SW480 (cell line): ENCODE data around the gene SIN3B.

Experiments used
- DNase-seq: peaks from one replicate; pipeline ENCODE4 v3.0.0-alpha.2; 2016; ENCODE audit warnings: low spot score

The SIN3B gene

DNA sequence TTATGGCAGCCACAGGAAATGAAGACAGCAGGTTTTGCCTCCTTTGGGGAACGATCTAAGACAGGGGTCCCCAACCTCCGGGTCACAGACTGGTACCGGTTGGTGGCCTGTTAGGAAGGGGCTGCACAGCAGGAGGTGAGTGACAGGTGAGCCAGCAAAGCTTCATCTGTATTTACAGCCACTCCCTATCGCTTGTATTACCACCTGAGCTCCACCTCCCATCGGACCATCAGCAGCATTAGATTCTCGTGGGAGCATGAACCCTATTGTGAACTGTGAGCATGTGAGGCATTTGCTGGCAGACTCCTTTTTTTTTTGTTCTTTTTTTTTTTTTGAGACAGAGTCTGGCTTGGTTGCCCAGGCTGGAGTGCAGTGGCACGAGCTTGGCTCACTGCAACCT lies 81.8 kb downstream of the SIN3B start:
- no peak for DNase-seq

DNA sequence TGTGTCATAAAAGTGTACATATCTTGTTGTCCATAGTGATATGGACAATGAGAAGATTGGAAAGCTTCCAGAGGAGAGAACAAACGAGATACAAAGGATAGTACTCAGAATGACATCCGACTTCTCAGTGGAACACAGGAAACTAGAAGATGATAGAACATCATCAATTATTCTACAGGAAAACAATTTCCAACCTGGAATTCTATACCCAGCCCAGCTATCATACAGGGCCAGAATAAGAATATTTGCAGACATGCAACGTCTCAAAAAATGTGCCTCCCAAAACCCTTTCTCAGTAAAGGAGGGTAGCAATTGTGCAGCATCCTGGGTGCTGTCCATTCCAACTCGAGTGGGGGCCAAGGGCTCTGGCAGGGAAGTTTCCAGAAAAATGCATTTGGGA lies 83.6 kb downstream of the SIN3B start:
- no peak for DNase-seq

DNA sequence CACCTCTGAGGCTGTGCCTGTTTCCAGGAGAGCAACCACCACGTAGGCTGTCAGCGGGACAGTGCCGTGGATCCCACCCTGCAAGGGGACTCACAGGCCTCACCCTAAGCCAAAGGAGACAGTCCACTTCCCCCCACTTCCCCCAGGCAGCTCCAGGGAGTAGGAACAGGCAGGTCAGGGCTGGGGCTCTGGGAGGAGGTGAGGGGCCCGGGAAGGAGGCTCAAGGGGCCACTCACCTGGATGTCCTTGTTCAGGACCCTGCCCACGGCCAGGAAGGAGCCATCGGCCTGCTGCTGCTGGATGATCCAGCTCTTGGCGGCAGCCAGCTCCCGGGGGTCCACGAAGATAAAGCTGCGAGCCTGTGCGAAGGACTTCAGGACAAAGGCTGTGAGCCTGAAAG lies 85.2 kb downstream of the SIN3B start:
- no peak for DNase-seq

DNA sequence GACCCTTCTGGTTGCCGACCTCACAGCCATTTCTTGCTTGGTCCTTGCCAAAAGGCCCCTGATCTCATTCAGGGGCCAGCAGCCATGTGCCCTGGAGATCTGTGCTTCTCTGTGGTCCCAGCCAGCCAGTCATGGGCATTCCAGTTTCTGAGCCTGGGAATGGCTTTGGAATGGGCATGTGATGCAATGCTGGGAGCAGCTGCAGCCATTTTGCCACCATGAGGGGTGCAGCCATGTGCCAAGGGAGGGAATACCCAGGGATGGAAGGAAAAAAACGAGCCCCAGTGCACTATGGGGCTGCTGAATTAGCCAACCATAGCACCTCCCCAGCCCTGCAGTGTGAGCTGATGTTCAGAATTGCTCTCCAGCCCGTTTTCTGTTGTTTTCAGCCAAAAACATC lies 85.9 kb downstream of the SIN3B start:
- no peak for DNase-seq

DNA sequence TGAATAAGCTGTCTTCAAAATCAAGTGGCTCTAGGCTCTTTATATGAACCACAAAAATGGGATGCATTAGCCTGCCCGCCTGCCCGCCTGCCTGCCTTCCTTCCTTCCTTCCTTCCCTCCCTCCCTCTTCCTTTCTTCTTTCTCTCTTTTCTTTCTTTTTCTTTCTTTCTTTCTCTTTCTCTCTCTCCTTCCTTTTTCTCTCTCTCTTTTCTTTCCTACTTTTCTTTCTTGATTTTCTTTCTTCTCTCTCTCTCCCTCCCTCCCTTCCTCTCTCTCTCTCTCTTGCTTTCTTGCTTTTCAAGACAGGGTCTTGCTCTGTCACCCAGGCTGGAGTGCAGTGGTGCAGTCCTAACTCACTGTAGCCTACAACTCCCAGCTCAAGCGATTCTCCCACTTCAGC lies 86.5 kb downstream of the SIN3B start:
- DNase-seq = no peak

DNA sequence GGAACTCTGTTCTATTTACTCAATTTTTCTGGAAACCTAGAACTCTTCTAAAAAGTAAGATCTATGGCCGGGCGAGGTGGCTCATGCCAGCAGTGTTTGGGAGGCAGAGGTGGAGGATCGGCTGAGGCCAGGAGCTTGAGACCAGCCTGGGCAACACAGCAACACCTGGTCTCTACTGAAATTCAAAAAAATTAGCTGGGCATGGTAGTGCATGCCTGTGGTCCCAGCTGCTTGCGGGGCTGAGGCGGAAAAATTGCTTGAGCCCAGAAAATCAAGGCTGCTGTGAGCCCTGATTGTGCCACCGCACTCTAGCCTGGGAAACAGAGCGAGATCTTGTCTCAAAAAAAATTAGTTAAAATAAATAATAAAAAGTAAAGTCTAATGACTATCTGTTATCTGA lies 88.2 kb downstream of the SIN3B start:
- no peak for DNase-seq

DNA sequence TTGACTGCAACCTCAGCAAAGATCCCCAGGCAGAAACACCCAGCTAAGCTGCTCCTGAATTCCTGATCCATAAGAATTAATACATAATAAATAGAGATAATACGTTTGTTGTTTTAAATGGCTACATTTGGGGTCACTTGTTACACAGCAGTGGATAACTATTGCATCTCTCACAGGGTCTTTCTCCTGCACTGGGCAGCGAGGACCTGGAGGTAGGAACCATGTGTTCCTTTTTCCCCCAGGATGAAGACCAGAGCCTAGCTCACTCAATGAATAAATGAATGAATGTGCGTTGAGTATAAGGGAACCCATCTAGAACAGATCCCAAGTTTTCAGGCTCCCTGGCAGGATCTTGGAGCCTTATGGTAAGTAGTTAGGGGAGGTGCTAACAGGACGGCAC lies 90.3 kb downstream of the SIN3B start:
- DNase-seq = no peak

DNA sequence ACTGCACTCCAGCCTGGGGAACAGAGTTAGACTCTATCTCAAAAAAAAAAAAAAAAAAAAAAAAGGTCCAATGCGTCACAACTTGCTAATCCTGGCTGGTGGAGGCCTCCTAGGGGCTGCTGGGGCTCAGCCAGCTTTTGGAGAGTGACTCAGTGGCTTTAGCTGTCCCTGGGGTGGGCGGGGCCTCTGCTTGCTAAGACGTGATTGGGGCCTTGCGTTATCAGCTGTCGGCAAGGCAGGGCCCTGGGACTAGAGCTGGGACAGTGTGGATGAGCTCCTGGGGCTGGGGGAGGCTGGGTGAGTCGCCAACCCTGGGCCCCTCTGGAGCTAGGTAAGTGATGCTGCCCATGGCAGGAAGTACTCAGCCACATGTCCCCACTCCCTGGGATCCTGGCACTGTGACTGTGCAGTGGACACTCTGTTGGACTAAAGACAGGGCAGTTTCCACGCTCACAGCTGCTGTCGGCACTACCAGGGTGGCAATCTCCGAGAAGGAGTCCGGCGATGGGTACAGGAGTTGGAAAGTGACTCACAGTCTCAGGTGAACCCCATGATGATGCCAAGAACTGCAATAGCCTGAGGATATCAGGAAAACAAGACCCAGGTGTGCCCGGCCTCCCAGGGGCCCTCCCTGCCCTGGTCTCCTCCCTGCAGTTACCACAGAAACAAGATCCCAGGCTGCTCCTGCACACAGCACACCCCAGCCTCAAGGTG lies 91.8 kb downstream of the SIN3B start:
- DNase-seq = no peak

DNA sequence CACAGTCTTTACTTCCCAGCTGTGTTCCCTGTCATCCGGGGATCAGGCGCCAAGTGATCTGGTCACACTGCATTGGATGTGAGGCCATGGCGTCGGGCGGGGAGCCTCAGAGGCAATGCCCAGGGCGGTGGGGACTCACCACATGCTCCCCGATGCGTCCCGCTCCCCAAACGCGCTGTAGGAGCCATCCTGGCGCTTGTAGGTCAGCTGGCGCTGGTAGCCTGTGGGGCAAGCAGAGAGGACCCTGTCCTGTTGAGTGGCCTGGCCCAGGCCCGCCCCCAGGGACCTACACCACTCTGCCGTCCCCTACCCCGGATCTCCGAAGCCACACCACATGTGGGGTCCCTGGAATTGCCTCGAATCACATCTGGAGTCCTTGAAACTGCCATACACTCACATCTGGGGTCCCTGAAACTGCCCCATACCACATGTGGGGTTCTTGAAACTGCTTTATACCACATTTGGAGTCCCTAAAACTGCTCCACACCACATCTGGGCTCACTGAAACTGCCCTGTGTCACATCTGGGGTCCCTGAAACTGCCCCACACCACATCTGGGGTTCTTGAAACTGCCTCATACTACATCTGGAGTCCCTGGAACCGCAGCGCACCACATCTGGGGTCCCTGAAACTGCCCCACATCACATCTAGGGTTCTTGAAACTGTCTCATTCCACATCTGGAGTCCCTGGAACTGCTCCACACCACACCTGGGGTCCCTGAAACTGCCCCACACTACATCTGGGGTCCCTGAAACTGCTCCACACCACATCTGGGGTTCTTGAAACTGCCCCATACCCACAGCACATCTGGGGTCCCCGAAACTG lies 92.8 kb downstream of the SIN3B start:
- DNase-seq = no peak

DNA sequence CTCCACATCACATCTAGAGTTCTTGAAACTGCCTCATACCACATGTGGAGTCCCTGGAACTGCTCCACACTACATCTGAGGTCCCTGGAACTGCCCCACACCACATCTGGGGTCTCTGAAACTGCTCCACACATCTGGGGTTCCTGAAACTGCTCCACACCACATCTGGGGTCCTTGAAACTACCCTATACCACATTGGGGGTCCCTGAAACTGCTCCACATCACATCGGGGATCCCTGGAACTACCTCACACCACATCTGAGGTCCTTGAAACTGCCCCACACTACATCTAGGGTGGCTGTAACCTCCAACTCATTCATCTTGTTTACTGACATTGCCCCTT lies 93.4 kb downstream of the SIN3B start:
- no peak for DNase-seq

DNA sequence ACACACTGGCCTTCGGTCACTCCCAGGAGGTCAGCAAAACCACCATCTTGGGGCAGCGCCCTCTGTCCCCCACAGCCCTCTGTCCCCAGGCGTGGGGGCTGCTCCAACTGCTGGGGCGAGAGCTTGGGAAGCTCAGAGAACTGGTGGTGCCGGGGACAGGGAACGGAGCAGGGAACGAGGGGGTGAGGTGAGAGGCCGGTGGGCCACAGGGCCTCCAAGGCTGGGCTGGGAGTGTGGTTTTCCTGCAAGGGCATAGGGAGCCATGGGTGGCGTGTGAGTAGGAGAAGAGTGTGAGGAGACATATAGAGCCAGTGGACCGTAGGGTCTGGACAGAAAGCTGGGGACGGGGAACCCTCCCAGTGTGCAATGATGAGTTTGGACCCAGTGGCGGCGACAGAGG lies 93.8 kb downstream of the SIN3B start:
- no peak for DNase-seq

DNA sequence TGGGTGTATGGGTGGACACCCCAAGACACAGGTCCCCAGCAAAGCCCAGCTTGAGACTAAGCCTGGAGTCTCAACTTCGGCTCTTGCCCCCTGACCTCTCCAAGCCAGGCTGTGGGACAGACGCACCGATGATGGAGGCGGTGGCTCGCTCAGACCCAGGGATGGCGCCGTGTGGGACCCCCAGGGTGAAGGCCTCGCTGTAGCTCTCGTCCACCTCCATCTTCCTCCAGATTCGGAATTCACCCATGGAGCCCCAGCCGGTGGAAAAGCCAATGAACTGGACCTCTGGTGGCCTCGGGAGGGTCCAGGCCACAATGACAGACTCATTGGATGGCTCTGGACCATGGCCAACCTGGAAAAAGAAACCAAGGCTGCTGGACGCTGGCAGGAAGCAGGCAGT lies 98.7 kb downstream of the SIN3B start:
- DNase-seq = no peak

DNA sequence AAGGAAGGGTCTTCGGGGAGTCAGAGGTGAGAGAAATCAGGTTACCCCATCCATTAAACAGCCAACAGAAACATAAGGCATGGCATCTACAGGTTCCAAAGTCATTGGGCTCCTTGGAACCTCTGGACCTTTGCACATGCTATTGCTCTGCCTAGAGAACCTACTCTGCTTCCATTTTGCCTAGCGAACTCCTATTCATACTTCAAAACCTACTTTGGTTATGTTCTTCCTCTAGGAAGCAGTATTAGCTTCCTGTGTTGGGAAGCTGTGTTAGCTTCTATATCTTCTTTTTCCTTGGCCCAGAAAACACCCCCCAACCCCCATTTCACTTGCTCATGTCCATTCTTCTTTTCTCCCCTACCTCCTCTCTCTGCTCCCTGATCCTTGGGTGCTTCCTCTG lies 99.2 kb downstream of the SIN3B start:
- DNase-seq = no peak

DNA sequence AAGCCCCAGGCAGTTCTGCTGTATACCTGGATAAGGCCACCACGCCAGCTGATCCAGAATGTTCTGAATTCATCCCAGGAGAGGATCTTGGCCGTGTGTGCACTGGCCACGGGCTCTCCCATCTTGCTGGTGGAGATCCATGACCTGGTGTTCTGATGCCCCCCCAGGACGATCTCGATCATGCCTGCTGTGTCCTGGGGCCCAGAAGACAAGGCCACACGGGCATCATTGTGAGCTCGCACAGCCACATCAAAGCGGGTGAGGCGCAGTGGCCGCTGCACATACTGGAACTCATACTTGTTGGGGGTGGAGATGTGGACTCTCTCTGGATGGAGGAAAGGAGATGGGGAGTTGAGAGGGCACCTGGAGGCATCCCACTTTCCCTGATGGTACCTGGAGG lies 99.7 kb downstream of the SIN3B start:
- DNase-seq = no peak
